ENCODE results near the gene PLAAT5. TPM values are rescaled to one million over a fixed set of nuclear protein-coding genes. Genes with fewer than 3 reads are reported as not detected.

The PLAAT5 gene
- total and polyA plus RNA-seq, 2 of the 4 experiments (the other 2 are of a cell fraction), result not detected

- H3K4me1 ChIP-seq (ENCODE audit: control insufficient read depth, insufficient read depth, low read length), result peaks cover 6% of the 10 kb centered on the region; the same call in 1 of the 2 replicates
- H3K14ac ChIP-seq (replicated peaks; ENCODE audit: low read depth, low read length), result no peak overlapping the region
- no peak overlapping the region for H2AFZ ChIP-seq (replicated peaks; ENCODE audit: low read length, poor library complexity)
- no TSS peak for BruUV-seq (replicated peaks)
- ATAC-seq (ENCODE audit: low read depth) (no peak), DNase-seq (no peak)
- no peak overlapping the region for H3K56ac ChIP-seq (ENCODE audit: extremely low read depth, insufficient read depth, low read length)
- no peaks in the 10 kb centered on the region for H3K9me3 ChIP-seq (ENCODE audit: control insufficient read depth, insufficient read depth, low read length)
- H3K27me3 ChIP-seq (ENCODE audit: control insufficient read depth, insufficient read depth, low read length), result peaks cover 10% of the 10 kb centered on the region
- H3K23ac ChIP-seq (ENCODE audit: low read depth, low read length), result no peak overlapping the region
- no peak overlapping the region for H3K4me2 ChIP-seq (ENCODE audit: low read depth, low read length)
- H4K8ac ChIP-seq (ENCODE audit: low read depth in 2 of 2, low read length in 2 of 2), result no peak overlapping the region
- no peak overlapping the region for H2BK15ac ChIP-seq (ENCODE audit: low read depth, low read length)
- H4K5ac ChIP-seq (ENCODE audit: low read depth, low read length), result no peak overlapping the region
- 80% methylated on average over 2 of the region's 6 CpGs; no CpG with 5 or more reads in 1 of the 2 experiments for WGBS, 2 experiments (ENCODE audit: extremely low coverage in 2 of 2, insufficient read length in 1 of 2)
- no peaks in the 10 kb centered on the region for H4K20me1 ChIP-seq (ENCODE audit: insufficient read depth, low read length)
- no peak overlapping the region for H2BK5ac ChIP-seq (ENCODE audit: low read depth, low read length, poor library complexity, severe bottlenecking)
- H2BK20ac ChIP-seq (ENCODE audit: low read depth, low read length), result no peak overlapping the region
- no peak overlapping the region for H3K18ac ChIP-seq (ENCODE audit: low read depth, low read length)
- H2AK5ac ChIP-seq (ENCODE audit: low read depth, low read length), result no peak overlapping the region
- H2AK9ac ChIP-seq (replicated peaks; ENCODE audit: low read depth, low read length, poor library complexity), result no peak overlapping the region
- H3K4ac ChIP-seq (ENCODE audit: low read depth, low read length), result no peak overlapping the region
- no peak overlapping the region for H2BK120ac ChIP-seq (ENCODE audit: low read depth, low read length)
- dilution Hi-C loops (cut with HindIII; ENCODE audit: low sequenced_read_pairs, unreplicated experiment) (no loop called here), intact Hi-C loops (cut with micrococcal nuclease) (no loop called here), in situ Hi-C loops (cut with MboI; ENCODE audit: low sequenced_read_pairs) (no loop called here)
- H3K9me1 ChIP-seq (ENCODE audit: insufficient read depth, low read length), result peaks cover 2% of the 10 kb centered on the region; the same call in 1 of the 2 replicates
- no peaks in the 10 kb centered on the region for H3K79me1 ChIP-seq (ENCODE audit: low read depth in 1 of 2, low read length in 2 of 2)
- H3K36me3 ChIP-seq (ENCODE audit: control insufficient read depth, insufficient read depth, low read length), result no peaks in the 10 kb centered on the region
- H3K9ac ChIP-seq (ENCODE audit: low read depth, low read length), result no peak overlapping the region
- no peak for TF ChIP-seq MAFK (IDR thresholded peaks at IDR 0.05; ENCODE audit: low read depth, low read length)
- no peak for TF ChIP-seq POLR2A (IDR thresholded peaks at IDR 0.05; ENCODE audit: low read depth, low read length)
- TF ChIP-seq MXI1 (IDR thresholded peaks at IDR 0.05; ENCODE audit: borderline replicate concordance, low read depth, low read length), result no peak
- ChIA-PET POLR2A (ENCODE audit: unreplicated experiment) (no interaction called here), CTCF (no interaction called here)
- no peak overlapping the region for H4K91ac ChIP-seq (ENCODE audit: insufficient read depth, low read depth, low read length)
- H3K4me3 ChIP-seq (ENCODE audit: insufficient read depth, low read depth, low read length), result no peak overlapping the region
- no peak overlapping the region for H3K27ac ChIP-seq (ENCODE audit: insufficient read depth, low read length)
These were observed 25.1 kb upstream of the PLAAT5 start for GRCh38 chr11:63516109-63516508.
